Ascending aorta (tissue), 2 donors: ENCODE data around the gene RUNX3. TPM values are rescaled to one million over a fixed set of nuclear protein-coding genes. Genes with fewer than 3 reads are reported as not detected.

Experiments used
- DNase-seq, 2 donors: peaks; one replicate each; pipeline ENCODE4 v3.0.0-alpha.2; 2019; ENCODE audit warnings: low spot score in 2 of 2
- H3K27ac ChIP-seq, 2 donors: fragments of 200-600 bp; sonication (generic); one replicate each; pipeline ENCODE4 v1.5.1; 2016 to 2017; ENCODE audit warnings: mild to moderate bottlenecking in 1 of 2
- H3K27me3 ChIP-seq: fragments of 200-600 bp; sonication (generic); one replicate; pipeline ENCODE4 v1.5.1; 2017
- H3K36me3 ChIP-seq, 2 donors: fragments of 200-600 bp; sonication (generic); one replicate each; pipeline ENCODE4 v1.5.1; 2016
- H3K4me1 ChIP-seq, 2 donors: fragments of 200-600 bp; sonication (generic); one replicate each; pipeline ENCODE4 v1.5.1; 2016 to 2017; ENCODE audit warnings: mild to moderate bottlenecking in 1 of 2
- H3K4me3 ChIP-seq, 2 donors: fragments of 200-600 bp; sonication (generic); one replicate each; pipeline ENCODE4 v1.5.1; 2016 to 2017; ENCODE audit warnings: mild to moderate bottlenecking in 1 of 2
- H3K9me3 ChIP-seq, 2 donors: fragments of 200-600 bp; sonication (generic); one replicate each; pipeline ENCODE4 v1.5.1; 2016
- CTCF ChIP-seq, 3 experiments: fragments of 200-600 bp in 2 of 3; fragments of 450-650 bp in 1 of 3; sonication (generic) in 2 of 3; IDR thresholded peaks; one replicate each; pipeline ENCODE4 v1.5.1; 2016 to 2019; ENCODE audit warnings: antibody characterized with exemption in 3 of 3, mild to moderate bottlenecking in 1 of 3, moderate library complexity in 1 of 3
- intact Hi-C: fragments of 100-400 bp; cut with DNase I; formaldehyde crosslinking; loops from one replicate; pipeline ENCODE4 v1.15.1; 2023
- total RNA-seq: library from RNA; depleted of rRNA; stranded (reverse); fragments of >200 nt; gene quantifications from one replicate; pipeline ENCODE4 v1.1.0, GENCODE V29; 2016

The RUNX3 gene
- total RNA-seq, 1 donor from 2014 or later, result 0.21 TPM

GRCh38 chr1:24903011-24903461 lies 27.0 kb downstream of the RUNX3 start:
- intact Hi-C loops, result no loop called here
- no peaks in the 10 kb centered on the region for H3K9me3 ChIP-seq
- no peak overlapping the region for H3K4me3 ChIP-seq
- TF ChIP-seq CTCF (IDR thresholded peaks at IDR 0.05), result no peak
- H3K4me1 ChIP-seq, result no peaks in the 10 kb centered on the region
- no peaks in the 10 kb centered on the region for H3K27me3 ChIP-seq
- no peak overlapping the region for H3K27ac ChIP-seq
- H3K36me3 ChIP-seq, result peaks cover 0 to 3% of the 10 kb centered on the region in 2 donors
- peak in 1 of 2 donors; percentile 25 for DNase-seq

- Histone ChIP-seq H3K27ac (no peak overlapping the region), H3K9me3 (no peaks in the 10 kb centered on the region), H3K4me1 (no peaks in the 10 kb centered on the region), H3K27me3 (no peaks in the 10 kb centered on the region), H3K36me3 (peaks cover 0 to 3% of the 10 kb centered on the region in 2 donors), H3K4me3 (no peak overlapping the region)
- peak in 1 of 2 donors; percentile 40 for DNase-seq
- intact Hi-C loops, result no loop called here
- no peak for TF ChIP-seq CTCF (IDR thresholded peaks at IDR 0.05)
Observed at GRCh38 chr1:24902471-24902891, 27.6 kb downstream of the RUNX3 start.

GRCh38 chr1:24901791-24902470 lies 28.1 kb downstream of the RUNX3 start:
- intact Hi-C loops, result no loop called here
- H3K27ac ChIP-seq, result no peak overlapping the region
- no peaks in the 10 kb centered on the region for H3K9me3 ChIP-seq
- H3K4me3 ChIP-seq, result no peak overlapping the region
- DNase-seq, result peak in 1 of 2 donors; percentile 59
- peaks cover 0 to 3% of the 10 kb centered on the region in 2 donors for H3K36me3 ChIP-seq
- no peak for TF ChIP-seq CTCF (IDR thresholded peaks at IDR 0.05)
- H3K4me1 ChIP-seq, result no peaks in the 10 kb centered on the region
- H3K27me3 ChIP-seq, result no peaks in the 10 kb centered on the region

- TF ChIP-seq CTCF (IDR thresholded peaks at IDR 0.05), result no peak
Observed at GRCh38 chr1:24900985-24901781, 28.9 kb downstream of the RUNX3 start.

GRCh38 chr1:24900486-24900849 lies 29.6 kb downstream of the RUNX3 start:
- peak in 1 of 2 donors; percentile 52 for DNase-seq
- TF ChIP-seq CTCF (IDR thresholded peaks at IDR 0.05), result no peak
- intact Hi-C loops, result no loop called here
- Histone ChIP-seq H3K4me1 (no peaks in the 10 kb centered on the region), H3K36me3 (peaks cover 0 to 3% of the 10 kb centered on the region in 2 donors), H3K9me3 (no peaks in the 10 kb centered on the region), H3K27me3 (no peaks in the 10 kb centered on the region), H3K27ac (no peak overlapping the region), H3K4me3 (no peak overlapping the region)

More at GRCh38 chr1:24900985-24901781, 28.9 kb downstream of the RUNX3 start:
- no peak overlapping the region for H3K4me3 ChIP-seq
- no peaks in the 10 kb centered on the region for H3K9me3 ChIP-seq
- H3K27ac ChIP-seq, result no peak overlapping the region
- peak in 1 of 2 donors; percentile 50 for DNase-seq
- no peaks in the 10 kb centered on the region for H3K4me1 ChIP-seq
- intact Hi-C loops, result no loop called here
- H3K27me3 ChIP-seq, result no peaks in the 10 kb centered on the region
- peaks cover 0 to 3% of the 10 kb centered on the region in 2 donors for H3K36me3 ChIP-seq
